ENCODE data around the gene GALNTL6. TPM values are rescaled to one million over a fixed set of nuclear protein-coding genes. Genes with fewer than 3 reads are reported as not detected.

Gene GALNTL6
- total and polyA plus RNA-seq, 2 experiments from 2014 or later = 0.38 to 0.40 TPM

DNA sequence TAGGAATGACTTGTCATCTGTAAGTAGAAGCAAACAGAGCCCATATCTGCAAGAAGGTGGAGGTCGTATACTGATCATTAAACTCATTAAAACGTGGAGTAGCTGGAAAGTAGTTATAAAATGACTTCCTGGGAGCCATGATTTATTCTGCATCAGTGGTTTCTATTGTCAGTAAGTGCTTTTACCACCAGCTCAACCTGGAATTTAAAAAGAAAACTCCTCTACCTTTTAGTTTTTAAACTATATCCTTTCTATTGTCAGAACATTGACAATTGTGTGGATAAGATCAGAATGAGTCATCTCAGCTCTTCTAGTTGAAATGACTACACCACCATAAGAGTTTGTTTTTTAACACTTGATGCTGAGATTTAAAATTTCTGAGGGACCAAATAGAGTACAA lies 704.2 kb downstream of the GALNTL6 start (continued):
- TF ChIP-seq, protein P1, sequence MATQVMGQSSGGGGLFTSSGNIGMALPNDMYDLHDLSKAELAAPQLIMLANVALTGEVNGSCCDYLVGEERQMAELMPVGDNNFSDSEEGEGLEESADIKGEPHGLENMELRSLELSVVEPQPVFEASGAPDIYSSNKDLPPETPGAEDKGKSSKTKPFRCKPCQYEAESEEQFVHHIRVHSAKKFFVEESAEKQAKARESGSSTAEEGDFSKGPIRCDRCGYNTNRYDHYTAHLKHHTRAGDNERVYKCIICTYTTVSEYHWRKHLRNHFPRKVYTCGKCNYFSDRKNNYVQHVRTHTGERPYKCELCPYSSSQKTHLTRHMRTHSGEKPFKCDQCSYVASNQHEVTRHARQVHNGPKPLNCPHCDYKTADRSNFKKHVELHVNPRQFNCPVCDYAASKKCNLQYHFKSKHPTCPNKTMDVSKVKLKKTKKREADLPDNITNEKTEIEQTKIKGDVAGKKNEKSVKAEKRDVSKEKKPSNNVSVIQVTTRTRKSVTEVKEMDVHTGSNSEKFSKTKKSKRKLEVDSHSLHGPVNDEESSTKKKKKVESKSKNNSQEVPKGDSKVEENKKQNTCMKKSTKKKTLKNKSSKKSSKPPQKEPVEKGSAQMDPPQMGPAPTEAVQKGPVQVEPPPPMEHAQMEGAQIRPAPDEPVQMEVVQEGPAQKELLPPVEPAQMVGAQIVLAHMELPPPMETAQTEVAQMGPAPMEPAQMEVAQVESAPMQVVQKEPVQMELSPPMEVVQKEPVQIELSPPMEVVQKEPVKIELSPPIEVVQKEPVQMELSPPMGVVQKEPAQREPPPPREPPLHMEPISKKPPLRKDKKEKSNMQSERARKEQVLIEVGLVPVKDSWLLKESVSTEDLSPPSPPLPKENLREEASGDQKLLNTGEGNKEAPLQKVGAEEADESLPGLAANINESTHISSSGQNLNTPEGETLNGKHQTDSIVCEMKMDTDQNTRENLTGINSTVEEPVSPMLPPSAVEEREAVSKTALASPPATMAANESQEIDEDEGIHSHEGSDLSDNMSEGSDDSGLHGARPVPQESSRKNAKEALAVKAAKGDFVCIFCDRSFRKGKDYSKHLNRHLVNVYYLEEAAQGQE (IDR thresholded peaks at IDR 0.05; ENCODE audit: unreplicated experiment) = no peak
- TF ChIP-seq POLR2AphosphoS5 (IDR thresholded peaks at IDR 0.05; ENCODE audit: low read depth) = no peak

DNA sequence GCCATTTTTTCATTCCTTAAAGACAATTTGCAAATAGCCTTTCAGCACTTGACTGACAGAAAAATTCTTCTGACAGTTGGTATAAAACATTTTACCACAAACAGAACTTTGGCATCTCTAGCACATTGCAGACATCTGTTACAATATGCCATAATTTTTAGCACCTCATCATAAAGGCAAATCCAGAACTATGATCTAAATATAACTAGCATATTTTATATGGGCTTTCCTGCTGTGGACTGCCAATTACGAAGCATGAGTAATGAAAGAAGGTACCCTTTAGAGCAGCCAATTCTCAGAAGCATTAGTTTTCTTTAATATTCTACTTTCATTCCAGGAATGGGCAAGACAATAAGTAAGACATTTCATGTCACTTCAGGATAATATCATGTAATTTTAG lies 708.0 kb downstream of the GALNTL6 start:
- no peak overlapping the region for H3K4me2 ChIP-seq
- no peaks in the 10 kb centered on the region for H3F3A ChIP-seq (replicated peaks; ENCODE audit: low read depth)
- no peak overlapping the region for H3K27ac ChIP-seq (ENCODE audit: low read depth)
- H3K9me3 Mint-ChIP-seq = no peaks in the 10 kb centered on the region
- peaks cover 2% of the 10 kb centered on the region for H3K27me3 Mint-ChIP-seq (ENCODE audit: insufficient read depth, low read depth, poor library complexity)
- H3K36me3 ChIP-seq (ENCODE audit: insufficient read depth) = no peaks in the 10 kb centered on the region
- no peaks in the 10 kb centered on the region for H3K36me3 Mint-ChIP-seq (ENCODE audit: low read depth)
- no peaks in the 10 kb centered on the region for H3K9me2 ChIP-seq (ENCODE audit: insufficient read depth)
- H4K20me1 ChIP-seq (replicated peaks; ENCODE audit: insufficient read depth) = no peaks in the 10 kb centered on the region
- no peaks in the 10 kb centered on the region for H3K4me1 Mint-ChIP-seq
- DNase-seq (ENCODE audit: low spot score) (no peak), ATAC-seq (no peak)
- no peaks in the 10 kb centered on the region for H3K4me1 ChIP-seq (ENCODE audit: insufficient read depth)
- no peaks in the 10 kb centered on the region for H3K79me2 ChIP-seq (replicated peaks; ENCODE audit: insufficient read depth)
- H2AFZ ChIP-seq = no peak overlapping the region
- no peak overlapping the region for H3K27ac Mint-ChIP-seq
- H3K4me3 Mint-ChIP-seq = no peak overlapping the region
- H3K4me3 ChIP-seq = no peak overlapping the region
- no peaks in the 10 kb centered on the region for H3K27me3 ChIP-seq (ENCODE audit: insufficient read depth)
- TF ChIP-seq, protein P2, sequence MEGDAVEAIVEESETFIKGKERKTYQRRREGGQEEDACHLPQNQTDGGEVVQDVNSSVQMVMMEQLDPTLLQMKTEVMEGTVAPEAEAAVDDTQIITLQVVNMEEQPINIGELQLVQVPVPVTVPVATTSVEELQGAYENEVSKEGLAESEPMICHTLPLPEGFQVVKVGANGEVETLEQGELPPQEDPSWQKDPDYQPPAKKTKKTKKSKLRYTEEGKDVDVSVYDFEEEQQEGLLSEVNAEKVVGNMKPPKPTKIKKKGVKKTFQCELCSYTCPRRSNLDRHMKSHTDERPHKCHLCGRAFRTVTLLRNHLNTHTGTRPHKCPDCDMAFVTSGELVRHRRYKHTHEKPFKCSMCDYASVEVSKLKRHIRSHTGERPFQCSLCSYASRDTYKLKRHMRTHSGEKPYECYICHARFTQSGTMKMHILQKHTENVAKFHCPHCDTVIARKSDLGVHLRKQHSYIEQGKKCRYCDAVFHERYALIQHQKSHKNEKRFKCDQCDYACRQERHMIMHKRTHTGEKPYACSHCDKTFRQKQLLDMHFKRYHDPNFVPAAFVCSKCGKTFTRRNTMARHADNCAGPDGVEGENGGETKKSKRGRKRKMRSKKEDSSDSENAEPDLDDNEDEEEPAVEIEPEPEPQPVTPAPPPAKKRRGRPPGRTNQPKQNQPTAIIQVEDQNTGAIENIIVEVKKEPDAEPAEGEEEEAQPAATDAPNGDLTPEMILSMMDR (conservative IDR thresholded peaks at IDR 0.05; ENCODE audit: low read depth in 2 of 2) = no peak
- no peak for TF ChIP-seq EZH2 (IDR thresholded peaks at IDR 0.05; ENCODE audit: low read depth, unreplicated experiment)
- TF ChIP-seq NANOG (IDR thresholded peaks at IDR 0.05; ENCODE audit: borderline replicate concordance) = no peak
- TF ChIP-seq POLR2AphosphoS5 (IDR thresholded peaks at IDR 0.05; ENCODE audit: low read depth) = no peak
- no peak for TF ChIP-seq EZH2phosphoT487 (IDR thresholded peaks at IDR 0.05; ENCODE audit: unreplicated experiment)
- TF ChIP-seq JUNB (IDR thresholded peaks at IDR 0.05; ENCODE audit: unreplicated experiment) = no peak
- TF ChIP-seq CREB1 (CRISPR knock-in tag; IDR thresholded peaks at IDR 0.05; ENCODE audit: low read depth) = no peak
- TF ChIP-seq ZNF114 (CRISPR knock-in tag; IDR thresholded peaks at IDR 0.05) = no peak
- no peak for TF ChIP-seq STAT1 (IDR thresholded peaks at IDR 0.05; ENCODE audit: unreplicated experiment)
- TF ChIP-seq, protein P3, sequence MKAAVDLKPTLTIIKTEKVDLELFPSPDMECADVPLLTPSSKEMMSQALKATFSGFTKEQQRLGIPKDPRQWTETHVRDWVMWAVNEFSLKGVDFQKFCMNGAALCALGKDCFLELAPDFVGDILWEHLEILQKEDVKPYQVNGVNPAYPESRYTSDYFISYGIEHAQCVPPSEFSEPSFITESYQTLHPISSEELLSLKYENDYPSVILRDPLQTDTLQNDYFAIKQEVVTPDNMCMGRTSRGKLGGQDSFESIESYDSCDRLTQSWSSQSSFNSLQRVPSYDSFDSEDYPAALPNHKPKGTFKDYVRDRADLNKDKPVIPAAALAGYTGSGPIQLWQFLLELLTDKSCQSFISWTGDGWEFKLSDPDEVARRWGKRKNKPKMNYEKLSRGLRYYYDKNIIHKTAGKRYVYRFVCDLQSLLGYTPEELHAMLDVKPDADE (IDR thresholded peaks at IDR 0.05) = no peak
- no peak for TF ChIP-seq ZNF331 (CRISPR knock-in tag; IDR thresholded peaks at IDR 0.05; ENCODE audit: low read depth)
- TF ChIP-seq, protein P1 (IDR thresholded peaks at IDR 0.05; ENCODE audit: unreplicated experiment) = no peak
